ENCODE results near the gene GPR4.
"Not testable (repeated sequence)": the region's sequence is repeated elsewhere in the genome, so short reads cannot be mapped to it uniquely, and the experiment has no call there.

Gene GPR4

DNA sequence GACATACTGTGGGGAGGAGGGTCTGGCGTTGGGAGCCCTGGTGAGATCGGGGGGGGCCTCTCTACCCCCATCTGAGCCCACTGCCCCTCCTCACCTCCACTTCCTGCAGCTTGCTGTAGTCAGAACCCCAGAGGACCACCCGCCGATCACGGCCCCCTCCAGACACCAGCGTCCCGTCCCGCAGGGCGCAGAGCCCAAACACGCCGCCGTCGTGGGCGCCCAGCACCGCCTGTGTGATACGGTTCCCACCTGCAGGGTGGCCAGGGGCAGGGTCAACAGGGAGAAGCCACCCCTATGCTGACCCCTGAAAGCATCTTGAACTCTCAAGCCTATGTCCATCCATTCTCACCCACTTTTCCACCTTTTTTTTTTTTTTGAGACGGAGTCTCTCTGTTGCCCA is 19.4 kb upstream of the GPR4 start:
- no peaks in the 10 kb centered on the region for H3K79me2 ChIP-seq (ENCODE audit: insufficient read depth, low read length)
- no peaks in the 10 kb centered on the region for H3K9me3 ChIP-seq (ENCODE audit: low read length)
- no peaks in the 10 kb centered on the region for H3K27me3 ChIP-seq (ENCODE audit: insufficient read depth, low read length)
- H3K27ac ChIP-seq (ENCODE audit: low read depth, low read length, poor library complexity, severe bottlenecking): no peak overlapping the region
- no peak overlapping the region for H3K4me3 ChIP-seq (ENCODE audit: low read depth, low read length, poor library complexity, severe bottlenecking)
- no peak overlapping the region for H3K9ac ChIP-seq (ENCODE audit: low read length)
- H4K20me1 ChIP-seq (ENCODE audit: insufficient read depth, low read length): no peaks in the 10 kb centered on the region
- no peaks in the 10 kb centered on the region for H3K9me2 ChIP-seq (ENCODE audit: low read depth, low read length)
- H3K36me3 ChIP-seq (ENCODE audit: insufficient read depth, low read length): peaks cover 54% of the 10 kb centered on the region
- no peak overlapping the region for H3K4me2 ChIP-seq (ENCODE audit: low read length)
- TF ChIP-seq EZH2 (IDR thresholded peaks at IDR 0.05; ENCODE audit: borderline replicate concordance, low read length): no peak
- TF ChIP-seq, protein P1, sequence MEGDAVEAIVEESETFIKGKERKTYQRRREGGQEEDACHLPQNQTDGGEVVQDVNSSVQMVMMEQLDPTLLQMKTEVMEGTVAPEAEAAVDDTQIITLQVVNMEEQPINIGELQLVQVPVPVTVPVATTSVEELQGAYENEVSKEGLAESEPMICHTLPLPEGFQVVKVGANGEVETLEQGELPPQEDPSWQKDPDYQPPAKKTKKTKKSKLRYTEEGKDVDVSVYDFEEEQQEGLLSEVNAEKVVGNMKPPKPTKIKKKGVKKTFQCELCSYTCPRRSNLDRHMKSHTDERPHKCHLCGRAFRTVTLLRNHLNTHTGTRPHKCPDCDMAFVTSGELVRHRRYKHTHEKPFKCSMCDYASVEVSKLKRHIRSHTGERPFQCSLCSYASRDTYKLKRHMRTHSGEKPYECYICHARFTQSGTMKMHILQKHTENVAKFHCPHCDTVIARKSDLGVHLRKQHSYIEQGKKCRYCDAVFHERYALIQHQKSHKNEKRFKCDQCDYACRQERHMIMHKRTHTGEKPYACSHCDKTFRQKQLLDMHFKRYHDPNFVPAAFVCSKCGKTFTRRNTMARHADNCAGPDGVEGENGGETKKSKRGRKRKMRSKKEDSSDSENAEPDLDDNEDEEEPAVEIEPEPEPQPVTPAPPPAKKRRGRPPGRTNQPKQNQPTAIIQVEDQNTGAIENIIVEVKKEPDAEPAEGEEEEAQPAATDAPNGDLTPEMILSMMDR (IDR thresholded peaks at IDR 0.05; ENCODE audit: low read length): no peak
- H3F3A ChIP-seq (ENCODE audit: insufficient read depth, low read length): no peaks in the 10 kb centered on the region
- no peaks in the 10 kb centered on the region for H3K4me1 ChIP-seq (ENCODE audit: insufficient read depth, low read length, severe bottlenecking)
- no peak overlapping the region for H2AFZ ChIP-seq (ENCODE audit: low read length)

DNA sequence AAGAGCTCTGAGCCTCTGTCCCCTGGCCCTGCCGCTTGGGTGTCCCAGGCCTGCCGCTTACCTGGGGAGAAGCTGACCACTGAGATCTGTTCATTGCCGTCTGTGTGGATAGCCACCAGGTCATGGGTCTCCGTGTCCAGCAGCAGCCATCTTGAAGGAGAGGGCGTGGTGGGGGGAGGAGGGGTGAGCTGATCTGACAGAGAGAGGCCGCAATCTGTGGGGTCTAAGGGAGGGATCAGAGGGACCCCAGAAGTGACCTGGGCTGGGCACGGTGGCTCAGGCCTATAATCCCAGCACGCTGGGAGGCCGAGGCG is 14.6 kb upstream of the GPR4 start:
- Histone ChIP-seq H3K4me3 (ENCODE audit: low read depth, low read length, poor library complexity, severe bottlenecking) (no peak overlapping the region), H3F3A (ENCODE audit: insufficient read depth, low read length) (no peaks in the 10 kb centered on the region), H3K4me2 (ENCODE audit: low read length) (no peak overlapping the region), H2AFZ (ENCODE audit: low read length) (no peak overlapping the region), H3K79me2 (ENCODE audit: insufficient read depth, low read length) (no peaks in the 10 kb centered on the region), H3K9ac (ENCODE audit: low read length) (no peak overlapping the region), H3K27me3 (ENCODE audit: insufficient read depth, low read length) (no peaks in the 10 kb centered on the region), H3K9me3 (ENCODE audit: low read length) (no peaks in the 10 kb centered on the region), H3K9me2 (ENCODE audit: low read depth, low read length) (no peaks in the 10 kb centered on the region), H3K36me3 (ENCODE audit: insufficient read depth, low read length) (peaks cover 62% of the 10 kb centered on the region), H3K27ac (ENCODE audit: low read depth, low read length, poor library complexity, severe bottlenecking) (no peak overlapping the region), H3K4me1 (ENCODE audit: insufficient read depth, low read length, severe bottlenecking) (no peaks in the 10 kb centered on the region), H4K20me1 (ENCODE audit: insufficient read depth, low read length) (no peaks in the 10 kb centered on the region)
- TF ChIP-seq EZH2 (IDR thresholded peaks at IDR 0.05; ENCODE audit: borderline replicate concordance, low read length): no peak
- TF ChIP-seq, protein P1 (IDR thresholded peaks at IDR 0.05; ENCODE audit: low read length): no peak

DNA sequence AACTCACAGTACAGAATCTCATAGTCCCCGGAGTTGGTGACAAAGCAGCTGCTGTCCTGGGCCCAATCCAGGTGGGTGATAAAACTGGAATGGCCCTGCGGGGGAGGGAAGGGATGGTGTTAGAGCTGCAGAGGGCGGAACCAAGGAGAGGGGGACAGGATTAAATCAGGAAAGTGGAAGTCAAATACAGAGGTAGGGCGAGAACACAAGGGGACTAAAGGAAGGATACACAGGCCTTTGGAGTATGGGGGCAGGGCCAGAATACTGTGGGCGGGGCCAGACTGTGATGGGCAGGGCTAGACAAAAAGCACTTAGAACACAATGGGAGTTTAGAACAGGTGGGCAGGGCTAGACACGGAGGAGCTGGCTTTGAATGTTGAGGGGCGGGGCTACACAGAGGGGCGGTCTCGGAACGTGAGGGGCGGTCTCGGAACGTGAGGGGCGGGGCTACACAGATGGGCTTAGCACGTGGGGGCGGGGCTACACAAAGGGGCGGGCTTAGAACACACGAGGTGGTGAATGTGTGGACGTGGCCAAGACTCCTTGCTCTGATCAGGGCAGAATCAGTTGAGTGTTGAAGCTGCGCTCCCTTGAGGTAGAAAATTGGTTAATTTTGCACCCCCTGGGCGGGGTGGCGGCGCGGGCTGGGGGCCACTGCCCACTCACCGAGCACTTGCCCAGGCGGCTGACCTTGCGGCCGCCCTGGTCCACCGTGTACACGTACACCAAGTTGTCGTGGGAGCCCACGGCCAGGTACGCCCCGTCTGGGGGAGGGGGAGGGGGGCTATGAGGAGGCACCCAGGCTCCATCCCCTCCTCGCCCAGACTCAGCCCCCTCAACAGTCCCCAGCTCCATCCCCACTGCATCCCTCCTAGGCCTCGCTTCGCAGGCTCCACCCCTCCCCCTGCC is 14.0 kb upstream of the GPR4 start:
- H3K27ac ChIP-seq (ENCODE audit: low read depth, low read length, poor library complexity, severe bottlenecking): no peak overlapping the region
- H3K4me2 ChIP-seq (ENCODE audit: low read length): no peak overlapping the region
- H3K9ac ChIP-seq (ENCODE audit: low read length): no peak overlapping the region
- H3K36me3 ChIP-seq (ENCODE audit: insufficient read depth, low read length): peaks cover 62% of the 10 kb centered on the region
- no peaks in the 10 kb centered on the region for H3K9me2 ChIP-seq (ENCODE audit: low read depth, low read length)
- H3F3A ChIP-seq (ENCODE audit: insufficient read depth, low read length): no peaks in the 10 kb centered on the region
- H3K9me3 ChIP-seq (ENCODE audit: low read length): no peaks in the 10 kb centered on the region
- no peak overlapping the region for H3K4me3 ChIP-seq (ENCODE audit: low read depth, low read length, poor library complexity, severe bottlenecking)
- H2AFZ ChIP-seq (ENCODE audit: low read length): no peak overlapping the region
- H3K4me1 ChIP-seq (ENCODE audit: insufficient read depth, low read length, severe bottlenecking): no peaks in the 10 kb centered on the region
- no peaks in the 10 kb centered on the region for H3K79me2 ChIP-seq (ENCODE audit: insufficient read depth, low read length)
- no peak for TF ChIP-seq EZH2 (IDR thresholded peaks at IDR 0.05; ENCODE audit: borderline replicate concordance, low read length)
- TF ChIP-seq, protein P1 (IDR thresholded peaks at IDR 0.05; ENCODE audit: low read length): no peak
- no peaks in the 10 kb centered on the region for H3K27me3 ChIP-seq (ENCODE audit: insufficient read depth, low read length)
- no peaks in the 10 kb centered on the region for H4K20me1 ChIP-seq (ENCODE audit: insufficient read depth, low read length)

DNA sequence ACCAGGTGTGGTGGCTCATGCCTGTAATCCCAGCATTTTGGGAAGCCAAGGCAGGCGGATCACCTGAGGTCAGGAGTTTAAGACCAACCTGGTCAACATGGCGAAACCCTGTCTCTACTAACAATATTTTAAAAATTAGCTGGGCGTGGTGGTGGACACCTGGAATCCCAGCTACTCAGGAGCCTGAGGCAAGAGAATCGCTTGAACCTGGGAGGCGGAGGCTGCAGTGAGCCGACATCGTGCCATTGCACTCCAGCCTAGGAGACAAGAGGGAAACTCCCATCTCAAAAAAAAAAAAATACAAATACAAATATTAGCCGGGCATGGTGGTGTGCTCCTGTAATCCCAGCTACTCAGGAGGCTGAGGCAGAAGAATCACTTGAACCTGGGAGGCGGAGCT is 13.0 kb upstream of the GPR4 start:
- H3K36me3 ChIP-seq (ENCODE audit: insufficient read depth, low read length): peaks cover 68% of the 10 kb centered on the region
- not testable (repeated sequence) for H3K9me3 ChIP-seq (ENCODE audit: low read length); H3K4me1 ChIP-seq (ENCODE audit: insufficient read depth, low read length, severe bottlenecking); H3F3A ChIP-seq (ENCODE audit: insufficient read depth, low read length); H2AFZ ChIP-seq (ENCODE audit: low read length); H3K9me2 ChIP-seq (ENCODE audit: low read depth, low read length); H3K27me3 ChIP-seq (ENCODE audit: insufficient read depth, low read length); H3K27ac ChIP-seq (ENCODE audit: low read depth, low read length, poor library complexity, severe bottlenecking); H3K4me2 ChIP-seq (ENCODE audit: low read length); H3K79me2 ChIP-seq (ENCODE audit: insufficient read depth, low read length); H4K20me1 ChIP-seq (ENCODE audit: insufficient read depth, low read length); H3K9ac ChIP-seq (ENCODE audit: low read length); H3K4me3 ChIP-seq (ENCODE audit: low read depth, low read length, poor library complexity, severe bottlenecking)

Measured in OCI-LY1 (cell line).